HepG2 (cell line): Measurements from ENCODE around the gene EXOC5. TPM values are rescaled to one million over a fixed set of nuclear protein-coding genes. Genes with fewer than 3 reads are reported as not detected.

Experiments used
- HNRNPUL1 ChIP-seq: fragments of 200-400 bp; formaldehyde crosslinking; IDR thresholded peaks from 2 replicates; pipeline ENCODE4 v1.6.1; 2017; ENCODE audit warnings: low read depth, mild to moderate bottlenecking, low read length, moderate library complexity
- KAT2B ChIP-seq: fragments of 150-350 bp; IDR thresholded peaks from 2 replicates; pipeline ENCODE4 v1.6.1; 2014; ENCODE audit warnings: low read depth, low read length, borderline replicate concordance
- MTF1 ChIP-seq: sonication (generic); formaldehyde crosslinking; IDR thresholded peaks from 2 replicates; pipeline ENCODE4 v1.5.0; 2020; ENCODE audit warnings: missing genetic modification reagents
- THAP11 ChIP-seq: IDR thresholded peaks from 2 replicates; pipeline ENCODE4 v1.6.1; 2016; ENCODE audit warnings: missing biosample characterization, missing genetic modification reagents
- ZFP36 ChIP-seq: fragments of 150-350 bp; IDR thresholded peaks from 2 replicates; pipeline ENCODE4 v1.6.1; 2018; ENCODE audit warnings: borderline replicate concordance, low read length, low read depth; ENCODE audit not compliant: partially characterized antibody
- ZNF430 ChIP-seq: sonication (generic); formaldehyde crosslinking; IDR thresholded peaks from 2 replicates; pipeline ENCODE4 v1.9.0; 2021; ENCODE audit warnings: mild to moderate bottlenecking, missing genetic modification reagents
- polyA plus RNA-seq, 8 experiments: library from polyadenylated mRNA; depleted of rRNA in 3 of 8; stranded (reverse) in 7 of 8; unstranded in 1 of 8; fragments of >200 nt; fragmentation: Illumina TruSeq in 4 of 8; extraction: Trizol in 4 of 8; gene quantifications; 2 replicates each; pipeline versions ENCODE4 v1.2.1 to v1.2.3, GENCODE V29; 2011 to 2016; ENCODE audit warnings: low read depth in 4 of 8, missing spikeins in 1 of 8, mixed read lengths in 1 of 8; ENCODE audit not compliant: insufficient read depth in 1 of 8
- total RNA-seq, 5 experiments: library from RNA; depleted of rRNA; stranded (reverse); fragments of >200 nt; fragmentation: Illumina TruSeq; extraction: Trizol; gene quantifications; 2 replicates each; pipeline ENCODE4 v1.2.3, GENCODE V29; 2016; ENCODE audit warnings: low read depth in 1 of 5
- TF ChIP-seq, protein P1 (sequence below): sonication (generic); formaldehyde crosslinking; IDR thresholded peaks from 2 replicates; pipeline ENCODE4 v1.9.0; 2021; ENCODE audit warnings: mild to moderate bottlenecking, missing genetic modification reagents
- TF ChIP-seq, protein P2 (sequence below): IDR thresholded peaks from 2 replicates; pipeline ENCODE4 v1.6.1; 2012; ENCODE audit warnings: low read length, improper control_type of control experiment
- TF ChIP-seq, protein P3 (sequence below): sonication (generic); formaldehyde crosslinking; IDR thresholded peaks from 2 replicates; pipeline ENCODE4 v1.5.1; 2020; ENCODE audit warnings: missing genetic modification reagents, mild to moderate bottlenecking, borderline replicate concordance
- TF ChIP-seq, protein P4 (sequence below): IDR thresholded peaks from 2 replicates; pipeline ENCODE4 v1.6.1; 2016; ENCODE audit warnings: mild to moderate bottlenecking, missing biosample characterization, missing genetic modification reagents
- TF ChIP-seq, protein P5 (sequence below): sonication (generic); formaldehyde crosslinking; IDR thresholded peaks from 2 replicates; pipeline ENCODE4 v1.8.1; 2023; ENCODE audit warnings: missing genetic modification reagents, mild to moderate bottlenecking, borderline replicate concordance

Gene EXOC5
- total and polyA plus RNA-seq, 2 of the 13 experiments (the other 11 are each of a cell fraction or from before 2014, with no cell fraction given), result 15.1 to 43.8 TPM

DNA sequence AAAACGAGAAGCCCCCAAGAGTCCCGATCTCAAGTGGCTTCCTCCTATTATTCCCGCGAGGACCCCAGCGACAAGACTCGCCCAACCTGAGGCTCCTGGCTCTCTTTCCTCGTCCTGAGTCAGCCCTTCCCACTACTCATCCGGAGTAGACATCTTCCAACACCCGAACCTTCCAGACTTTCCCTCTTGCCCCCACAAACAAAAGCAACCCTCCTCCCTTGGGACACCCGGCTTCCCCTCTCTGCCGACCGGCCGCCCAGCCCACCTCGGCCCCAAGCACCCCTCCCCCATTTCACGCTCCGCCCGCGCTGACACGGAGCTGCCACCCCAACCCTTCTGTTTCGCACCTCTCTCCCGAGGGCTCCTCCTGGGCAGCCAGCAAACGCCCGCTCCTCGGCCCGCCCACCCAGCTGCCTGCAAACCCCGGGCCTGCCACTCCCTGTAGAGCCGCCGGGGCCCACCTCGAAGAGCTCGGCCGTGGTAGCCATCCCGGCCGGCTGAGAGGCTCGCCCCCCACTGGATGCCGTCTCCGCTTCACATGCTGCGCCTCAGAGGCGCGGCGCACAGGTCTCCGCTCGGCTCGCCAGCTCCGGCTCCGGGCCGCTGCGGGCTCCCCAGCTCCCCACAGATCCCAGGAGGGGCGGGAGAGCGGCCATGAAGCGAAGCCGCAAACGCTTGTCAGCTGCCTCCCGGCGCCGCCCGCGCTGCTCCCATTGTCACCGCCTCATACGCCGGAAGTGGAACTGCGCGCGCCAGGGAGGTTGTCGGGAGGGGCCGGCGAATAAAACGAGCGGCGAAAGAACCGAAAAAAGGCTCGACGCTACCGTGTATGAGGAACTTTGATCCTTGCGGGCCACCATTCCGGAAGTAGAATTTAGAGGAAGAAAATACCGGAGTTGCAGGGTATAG lies at the start of gene EXOC5, which contains the start of gene AP5M1 (continued):
- TF ChIP-seq ZFP36 (no peak), ZNF430 (CRISPR knock-in tag) (peak; percentile 81; the same call in 1 of the 2 replicates), MTF1 (CRISPR knock-in tag) (no peak), KAT2B (no peak), HNRNPUL1 (0 out of 2 replicates have a peak, but pooled peaks have one; percentile 36), THAP11 (CRISPR knock-in tag) (peak; percentile 79)
- TF ChIP-seq, protein P1, sequence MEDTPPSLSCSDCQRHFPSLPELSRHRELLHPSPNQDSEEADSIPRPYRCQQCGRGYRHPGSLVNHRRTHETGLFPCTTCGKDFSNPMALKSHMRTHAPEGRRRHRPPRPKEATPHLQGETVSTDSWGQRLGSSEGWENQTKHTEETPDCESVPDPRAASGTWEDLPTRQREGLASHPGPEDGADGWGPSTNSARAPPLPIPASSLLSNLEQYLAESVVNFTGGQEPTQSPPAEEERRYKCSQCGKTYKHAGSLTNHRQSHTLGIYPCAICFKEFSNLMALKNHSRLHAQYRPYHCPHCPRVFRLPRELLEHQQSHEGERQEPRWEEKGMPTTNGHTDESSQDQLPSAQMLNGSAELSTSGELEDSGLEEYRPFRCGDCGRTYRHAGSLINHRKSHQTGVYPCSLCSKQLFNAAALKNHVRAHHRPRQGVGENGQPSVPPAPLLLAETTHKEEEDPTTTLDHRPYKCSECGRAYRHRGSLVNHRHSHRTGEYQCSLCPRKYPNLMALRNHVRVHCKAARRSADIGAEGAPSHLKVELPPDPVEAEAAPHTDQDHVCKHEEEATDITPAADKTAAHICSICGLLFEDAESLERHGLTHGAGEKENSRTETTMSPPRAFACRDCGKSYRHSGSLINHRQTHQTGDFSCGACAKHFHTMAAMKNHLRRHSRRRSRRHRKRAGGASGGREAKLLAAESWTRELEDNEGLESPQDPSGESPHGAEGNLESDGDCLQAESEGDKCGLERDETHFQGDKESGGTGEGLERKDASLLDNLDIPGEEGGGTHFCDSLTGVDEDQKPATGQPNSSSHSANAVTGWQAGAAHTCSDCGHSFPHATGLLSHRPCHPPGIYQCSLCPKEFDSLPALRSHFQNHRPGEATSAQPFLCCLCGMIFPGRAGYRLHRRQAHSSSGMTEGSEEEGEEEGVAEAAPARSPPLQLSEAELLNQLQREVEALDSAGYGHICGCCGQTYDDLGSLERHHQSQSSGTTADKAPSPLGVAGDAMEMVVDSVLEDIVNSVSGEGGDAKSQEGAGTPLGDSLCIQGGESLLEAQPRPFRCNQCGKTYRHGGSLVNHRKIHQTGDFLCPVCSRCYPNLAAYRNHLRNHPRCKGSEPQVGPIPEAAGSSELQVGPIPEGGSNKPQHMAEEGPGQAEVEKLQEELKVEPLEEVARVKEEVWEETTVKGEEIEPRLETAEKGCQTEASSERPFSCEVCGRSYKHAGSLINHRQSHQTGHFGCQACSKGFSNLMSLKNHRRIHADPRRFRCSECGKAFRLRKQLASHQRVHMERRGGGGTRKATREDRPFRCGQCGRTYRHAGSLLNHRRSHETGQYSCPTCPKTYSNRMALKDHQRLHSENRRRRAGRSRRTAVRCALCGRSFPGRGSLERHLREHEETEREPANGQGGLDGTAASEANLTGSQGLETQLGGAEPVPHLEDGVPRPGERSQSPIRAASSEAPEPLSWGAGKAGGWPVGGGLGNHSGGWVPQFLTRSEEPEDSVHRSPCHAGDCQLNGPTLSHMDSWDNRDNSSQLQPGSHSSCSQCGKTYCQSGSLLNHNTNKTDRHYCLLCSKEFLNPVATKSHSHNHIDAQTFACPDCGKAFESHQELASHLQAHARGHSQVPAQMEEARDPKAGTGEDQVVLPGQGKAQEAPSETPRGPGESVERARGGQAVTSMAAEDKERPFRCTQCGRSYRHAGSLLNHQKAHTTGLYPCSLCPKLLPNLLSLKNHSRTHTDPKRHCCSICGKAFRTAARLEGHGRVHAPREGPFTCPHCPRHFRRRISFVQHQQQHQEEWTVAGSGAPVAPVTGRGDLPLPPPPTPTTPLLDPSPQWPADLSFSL (CRISPR knock-in tag), result no peak
- TF ChIP-seq, protein P2, sequence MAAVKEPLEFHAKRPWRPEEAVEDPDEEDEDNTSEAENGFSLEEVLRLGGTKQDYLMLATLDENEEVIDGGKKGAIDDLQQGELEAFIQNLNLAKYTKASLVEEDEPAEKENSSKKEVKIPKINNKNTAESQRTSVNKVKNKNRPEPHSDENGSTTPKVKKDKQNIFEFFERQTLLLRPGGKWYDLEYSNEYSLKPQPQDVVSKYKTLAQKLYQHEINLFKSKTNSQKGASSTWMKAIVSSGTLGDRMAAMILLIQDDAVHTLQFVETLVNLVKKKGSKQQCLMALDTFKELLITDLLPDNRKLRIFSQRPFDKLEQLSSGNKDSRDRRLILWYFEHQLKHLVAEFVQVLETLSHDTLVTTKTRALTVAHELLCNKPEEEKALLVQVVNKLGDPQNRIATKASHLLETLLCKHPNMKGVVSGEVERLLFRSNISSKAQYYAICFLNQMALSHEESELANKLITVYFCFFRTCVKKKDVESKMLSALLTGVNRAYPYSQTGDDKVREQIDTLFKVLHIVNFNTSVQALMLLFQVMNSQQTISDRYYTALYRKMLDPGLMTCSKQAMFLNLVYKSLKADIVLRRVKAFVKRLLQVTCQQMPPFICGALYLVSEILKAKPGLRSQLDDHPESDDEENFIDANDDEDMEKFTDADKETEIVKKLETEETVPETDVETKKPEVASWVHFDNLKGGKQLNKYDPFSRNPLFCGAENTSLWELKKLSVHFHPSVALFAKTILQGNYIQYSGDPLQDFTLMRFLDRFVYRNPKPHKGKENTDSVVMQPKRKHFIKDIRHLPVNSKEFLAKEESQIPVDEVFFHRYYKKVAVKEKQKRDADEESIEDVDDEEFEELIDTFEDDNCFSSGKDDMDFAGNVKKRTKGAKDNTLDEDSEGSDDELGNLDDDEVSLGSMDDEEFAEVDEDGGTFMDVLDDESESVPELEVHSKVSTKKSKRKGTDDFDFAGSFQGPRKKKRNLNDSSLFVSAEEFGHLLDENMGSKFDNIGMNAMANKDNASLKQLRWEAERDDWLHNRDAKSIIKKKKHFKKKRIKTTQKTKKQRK, result no peak
- TF ChIP-seq, protein P3, sequence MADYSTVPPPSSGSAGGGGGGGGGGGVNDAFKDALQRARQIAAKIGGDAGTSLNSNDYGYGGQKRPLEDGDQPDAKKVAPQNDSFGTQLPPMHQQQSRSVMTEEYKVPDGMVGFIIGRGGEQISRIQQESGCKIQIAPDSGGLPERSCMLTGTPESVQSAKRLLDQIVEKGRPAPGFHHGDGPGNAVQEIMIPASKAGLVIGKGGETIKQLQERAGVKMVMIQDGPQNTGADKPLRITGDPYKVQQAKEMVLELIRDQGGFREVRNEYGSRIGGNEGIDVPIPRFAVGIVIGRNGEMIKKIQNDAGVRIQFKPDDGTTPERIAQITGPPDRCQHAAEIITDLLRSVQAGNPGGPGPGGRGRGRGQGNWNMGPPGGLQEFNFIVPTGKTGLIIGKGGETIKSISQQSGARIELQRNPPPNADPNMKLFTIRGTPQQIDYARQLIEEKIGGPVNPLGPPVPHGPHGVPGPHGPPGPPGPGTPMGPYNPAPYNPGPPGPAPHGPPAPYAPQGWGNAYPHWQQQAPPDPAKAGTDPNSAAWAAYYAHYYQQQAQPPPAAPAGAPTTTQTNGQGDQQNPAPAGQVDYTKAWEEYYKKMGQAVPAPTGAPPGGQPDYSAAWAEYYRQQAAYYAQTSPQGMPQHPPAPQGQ (CRISPR knock-in tag), result no peak
- TF ChIP-seq, protein P4, sequence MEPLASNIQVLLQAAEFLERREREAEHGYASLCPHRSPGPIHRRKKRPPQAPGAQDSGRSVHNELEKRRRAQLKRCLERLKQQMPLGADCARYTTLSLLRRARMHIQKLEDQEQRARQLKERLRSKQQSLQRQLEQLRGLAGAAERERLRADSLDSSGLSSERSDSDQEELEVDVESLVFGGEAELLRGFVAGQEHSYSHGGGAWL (CRISPR knock-in tag), result peak; percentile 53; the same call in 1 of the 2 replicates
- TF ChIP-seq, protein P5, sequence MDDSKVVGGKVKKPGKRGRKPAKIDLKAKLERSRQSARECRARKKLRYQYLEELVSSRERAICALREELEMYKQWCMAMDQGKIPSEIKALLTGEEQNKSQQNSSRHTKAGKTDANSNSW (CRISPR knock-in tag), result no peak; the same call in 1 of the 2 replicates
